HEK293T (cell line): ENCODE measurements around the gene PTX4.

Experiments
- ARNT ChIP-seq: fragments of 450-650 bp; IDR thresholded peaks from 2 replicates; pipeline ENCODE4 v1.6.1; 2017; ENCODE audit warnings: mild to moderate bottlenecking
- CTBP1 ChIP-seq: fragments of 450-650 bp; IDR thresholded peaks from 2 replicates; pipeline ENCODE4 v1.6.1; 2016; ENCODE audit warnings: borderline replicate concordance
- FOXA1 ChIP-seq: fragments of 450-650 bp; IDR thresholded peaks from 2 replicates; pipeline ENCODE4 v1.6.1; 2016; ENCODE audit warnings: mild to moderate bottlenecking
- L3MBTL2 ChIP-seq: fragments of 450-650 bp; conservative IDR thresholded peaks from 2 replicates; pipeline ENCODE4 v1.6.1; 2016; ENCODE audit warnings: mild to moderate bottlenecking
- SP1 ChIP-seq: fragments of 450-650 bp; IDR thresholded peaks from 2 replicates; pipeline ENCODE4 v1.6.1; 2017
- TARDBP ChIP-seq: fragments of 450-650 bp; IDR thresholded peaks from 2 replicates; pipeline ENCODE4 v1.6.1; 2016
- ZNF384 ChIP-seq: fragments of 450-650 bp; IDR thresholded peaks from 2 replicates; pipeline ENCODE4 v1.6.1; 2016

- no peak for TF ChIP-seq FOXA1
- no peak for TF ChIP-seq SP1
- no peak for TF ChIP-seq L3MBTL2
- TF ChIP-seq ARNT: no peak
- no peak for TF ChIP-seq CTBP1
- TF ChIP-seq TARDBP: no peak
- TF ChIP-seq ZNF384: no peak
Measured at GRCh38 chr16:1509307-1510221, 20.8 kb upstream of the PTX4 start.
